ENCODE results near the gene ZNF260. TPM values are rescaled to one million over a fixed set of nuclear protein-coding genes. Genes with fewer than 3 reads are reported as not detected.

The ZNF260 gene
- total and polyA plus RNA-seq, 2 of the 13 experiments (the other 11 are each of a cell fraction or from before 2014, with no cell fraction given), result 2.8 to 10.5 TPM

DNA sequence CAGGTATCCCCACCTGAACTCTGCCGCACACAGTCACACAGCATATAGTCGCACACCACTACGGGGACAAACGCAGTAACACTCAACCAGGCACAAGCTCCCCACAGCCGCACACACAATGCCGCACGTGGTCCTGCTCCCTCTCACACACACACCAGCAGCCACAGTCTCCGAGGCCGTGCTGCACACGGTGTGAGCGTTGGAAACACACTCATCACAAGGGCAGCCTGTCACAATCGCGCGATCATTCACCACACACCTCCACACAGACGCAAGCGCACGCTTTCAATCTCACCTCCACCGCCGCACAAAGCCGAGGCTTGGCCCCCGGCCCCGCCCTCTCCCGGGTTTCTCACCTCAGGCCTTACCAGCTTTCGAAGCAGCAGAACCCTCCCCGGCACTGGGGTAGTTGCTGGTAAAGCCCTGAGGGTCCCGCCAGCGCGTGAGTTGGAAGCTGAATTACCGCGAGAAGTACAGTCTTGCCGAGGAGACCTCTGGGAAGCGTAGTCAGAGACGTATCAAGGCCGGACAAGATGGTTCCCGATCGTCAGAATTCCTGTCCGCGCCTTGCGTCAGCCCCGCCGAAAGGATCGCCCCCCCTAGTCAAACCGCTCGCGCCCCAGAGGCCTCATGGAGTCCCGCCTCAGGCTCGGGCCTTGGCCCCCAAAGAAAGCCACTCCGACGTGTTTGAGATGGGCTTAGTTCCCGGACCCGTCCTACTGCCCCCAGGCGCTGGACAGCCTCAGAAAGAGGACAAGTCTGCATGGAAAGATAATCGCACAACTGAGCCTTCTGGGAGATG lies 38.8 kb downstream of the ZNF260 start, which contains the start of gene ZNF566 (continued):
- TF ChIP-seq ZNF543 (CRISPR knock-in tag; IDR thresholded peaks at IDR 0.05), result no peak
- no peak for TF ChIP-seq ZNF333 (CRISPR knock-in tag; IDR thresholded peaks at IDR 0.05; ENCODE audit: borderline replicate concordance)
- peak; percentile 55 for TF ChIP-seq SRSF1 (optimal IDR thresholded peaks at IDR 0.05; ENCODE audit: low read depth, low read length)
- TF ChIP-seq ZMYM2 (CRISPR knock-in tag; IDR thresholded peaks at IDR 0.05), result no peak
- peak; percentile 66; the same call in 2 of the 3 replicates for TF ChIP-seq MXI1 (IDR thresholded peaks at IDR 0.05; ENCODE audit: borderline replicate concordance, low read depth, low read length)
- TF ChIP-seq CREM (IDR thresholded peaks at IDR 0.05), result peak; percentile 94
- no peak for TF ChIP-seq CREM (CRISPR knock-in tag; IDR thresholded peaks at IDR 0.05)
- TF ChIP-seq ZNF451 (CRISPR knock-in tag; IDR thresholded peaks at IDR 0.05), result no peak
- TF ChIP-seq, protein P1, sequence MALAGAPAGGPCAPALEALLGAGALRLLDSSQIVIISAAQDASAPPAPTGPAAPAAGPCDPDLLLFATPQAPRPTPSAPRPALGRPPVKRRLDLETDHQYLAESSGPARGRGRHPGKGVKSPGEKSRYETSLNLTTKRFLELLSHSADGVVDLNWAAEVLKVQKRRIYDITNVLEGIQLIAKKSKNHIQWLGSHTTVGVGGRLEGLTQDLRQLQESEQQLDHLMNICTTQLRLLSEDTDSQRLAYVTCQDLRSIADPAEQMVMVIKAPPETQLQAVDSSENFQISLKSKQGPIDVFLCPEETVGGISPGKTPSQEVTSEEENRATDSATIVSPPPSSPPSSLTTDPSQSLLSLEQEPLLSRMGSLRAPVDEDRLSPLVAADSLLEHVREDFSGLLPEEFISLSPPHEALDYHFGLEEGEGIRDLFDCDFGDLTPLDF (CRISPR knock-in tag; IDR thresholded peaks at IDR 0.05), result no peak
- no peak for TF ChIP-seq ZBTB3 (CRISPR knock-in tag; IDR thresholded peaks at IDR 0.05; ENCODE audit: borderline replicate concordance, low read depth)
- TF ChIP-seq ZNF577 (CRISPR knock-in tag; IDR thresholded peaks at IDR 0.05; ENCODE audit: borderline replicate concordance, low read depth), result no peak
- TF ChIP-seq KAT2B (IDR thresholded peaks at IDR 0.05; ENCODE audit: borderline replicate concordance, low read depth, low read length), result no peak
- TF ChIP-seq ZNF572 (CRISPR knock-in tag; IDR thresholded peaks at IDR 0.05), result no peak
- TF ChIP-seq GATAD1 (CRISPR knock-in tag; IDR thresholded peaks at IDR 0.05), result peak; percentile 80
- TF ChIP-seq ZNF619 (CRISPR knock-in tag; IDR thresholded peaks at IDR 0.05), result peak; percentile 83; the same call in 1 of the 2 replicates
- TF ChIP-seq ZNF224 (CRISPR knock-in tag; IDR thresholded peaks at IDR 0.05), result peak; percentile 91
- peak; percentile 78 for TF ChIP-seq ZNF891 (CRISPR knock-in tag; IDR thresholded peaks at IDR 0.05)
- no peak for TF ChIP-seq HOXA9 (CRISPR knock-in tag; IDR thresholded peaks at IDR 0.05; ENCODE audit: borderline replicate concordance)
- 0 out of 2 replicates have a peak, but pooled peaks have one; percentile 58 for TF ChIP-seq FOXK1 (CRISPR knock-in tag; IDR thresholded peaks at IDR 0.05; ENCODE audit: borderline replicate concordance, low read depth)
- TF ChIP-seq ZNF337 (CRISPR knock-in tag; IDR thresholded peaks at IDR 0.05; ENCODE audit: borderline replicate concordance, low read depth), result peak; percentile 53; the same call in 1 of the 2 replicates
- TF ChIP-seq HNF4A (CRISPR knock-in tag; IDR thresholded peaks at IDR 0.05), result no peak
- TF ChIP-seq ZNF12 (CRISPR knock-in tag; IDR thresholded peaks at IDR 0.05), result peak; percentile 78
- TF ChIP-seq POGZ (CRISPR knock-in tag; IDR thresholded peaks at IDR 0.05), result peak; percentile 63; the same call in 1 of the 2 replicates
- TF ChIP-seq, protein P2, sequence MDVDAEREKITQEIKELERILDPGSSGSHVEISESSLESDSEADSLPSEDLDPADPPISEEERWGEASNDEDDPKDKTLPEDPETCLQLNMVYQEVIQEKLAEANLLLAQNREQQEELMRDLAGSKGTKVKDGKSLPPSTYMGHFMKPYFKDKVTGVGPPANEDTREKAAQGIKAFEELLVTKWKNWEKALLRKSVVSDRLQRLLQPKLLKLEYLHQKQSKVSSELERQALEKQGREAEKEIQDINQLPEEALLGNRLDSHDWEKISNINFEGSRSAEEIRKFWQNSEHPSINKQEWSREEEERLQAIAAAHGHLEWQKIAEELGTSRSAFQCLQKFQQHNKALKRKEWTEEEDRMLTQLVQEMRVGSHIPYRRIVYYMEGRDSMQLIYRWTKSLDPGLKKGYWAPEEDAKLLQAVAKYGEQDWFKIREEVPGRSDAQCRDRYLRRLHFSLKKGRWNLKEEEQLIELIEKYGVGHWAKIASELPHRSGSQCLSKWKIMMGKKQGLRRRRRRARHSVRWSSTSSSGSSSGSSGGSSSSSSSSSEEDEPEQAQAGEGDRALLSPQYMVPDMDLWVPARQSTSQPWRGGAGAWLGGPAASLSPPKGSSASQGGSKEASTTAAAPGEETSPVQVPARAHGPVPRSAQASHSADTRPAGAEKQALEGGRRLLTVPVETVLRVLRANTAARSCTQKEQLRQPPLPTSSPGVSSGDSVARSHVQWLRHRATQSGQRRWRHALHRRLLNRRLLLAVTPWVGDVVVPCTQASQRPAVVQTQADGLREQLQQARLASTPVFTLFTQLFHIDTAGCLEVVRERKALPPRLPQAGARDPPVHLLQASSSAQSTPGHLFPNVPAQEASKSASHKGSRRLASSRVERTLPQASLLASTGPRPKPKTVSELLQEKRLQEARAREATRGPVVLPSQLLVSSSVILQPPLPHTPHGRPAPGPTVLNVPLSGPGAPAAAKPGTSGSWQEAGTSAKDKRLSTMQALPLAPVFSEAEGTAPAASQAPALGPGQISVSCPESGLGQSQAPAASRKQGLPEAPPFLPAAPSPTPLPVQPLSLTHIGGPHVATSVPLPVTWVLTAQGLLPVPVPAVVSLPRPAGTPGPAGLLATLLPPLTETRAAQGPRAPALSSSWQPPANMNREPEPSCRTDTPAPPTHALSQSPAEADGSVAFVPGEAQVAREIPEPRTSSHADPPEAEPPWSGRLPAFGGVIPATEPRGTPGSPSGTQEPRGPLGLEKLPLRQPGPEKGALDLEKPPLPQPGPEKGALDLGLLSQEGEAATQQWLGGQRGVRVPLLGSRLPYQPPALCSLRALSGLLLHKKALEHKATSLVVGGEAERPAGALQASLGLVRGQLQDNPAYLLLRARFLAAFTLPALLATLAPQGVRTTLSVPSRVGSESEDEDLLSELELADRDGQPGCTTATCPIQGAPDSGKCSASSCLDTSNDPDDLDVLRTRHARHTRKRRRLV (CRISPR knock-in tag; IDR thresholded peaks at IDR 0.05), result peak; percentile 88; the same call in 1 of the 2 replicates
- TF ChIP-seq ETV5 (CRISPR knock-in tag; IDR thresholded peaks at IDR 0.05; ENCODE audit: borderline replicate concordance), result no peak; the same call in 1 of the 2 replicates

All from HepG2 (cell line).